Transverse colon (tissue), 4 donors: Measurements from ENCODE around the gene RSPRY1.

Source experiments
- EP300 ChIP-seq: sonication (generic); formaldehyde crosslinking; IDR thresholded peaks from one replicate; pipeline ENCODE4 v1.6.1; 2017; ENCODE audit warnings: antibody characterized with exemption, low read depth
- POLR2A ChIP-seq: fragments of 450-650 bp; IDR thresholded peaks from one replicate; pipeline ENCODE4 v1.6.1; 2016; ENCODE audit warnings: antibody characterized with exemption, mild to moderate bottlenecking, moderate library complexity
- POLR2AphosphoS5 ChIP-seq, 3 donors: sonication (generic); formaldehyde crosslinking; IDR thresholded peaks; one replicate each; pipeline ENCODE4 v1.6.1; 2016; ENCODE audit warnings: antibody characterized with exemption in 3 of 3
- TF ChIP-seq, protein P1 (sequence below), 5 experiments: fragments of 200-600 bp in 3 of 5; fragments of 450-650 bp in 2 of 5; sonication (generic) in 3 of 5; IDR thresholded peaks; 1 replicate in 2 of 5; 2 replicates in 3 of 5; pipeline ENCODE4 v1.5.1; 2016 to 2017; ENCODE audit warnings: antibody characterized with exemption in 5 of 5, inconsistent platforms in 3 of 5, mild to moderate bottlenecking in 2 of 5, moderate library complexity in 1 of 5

DNA sequence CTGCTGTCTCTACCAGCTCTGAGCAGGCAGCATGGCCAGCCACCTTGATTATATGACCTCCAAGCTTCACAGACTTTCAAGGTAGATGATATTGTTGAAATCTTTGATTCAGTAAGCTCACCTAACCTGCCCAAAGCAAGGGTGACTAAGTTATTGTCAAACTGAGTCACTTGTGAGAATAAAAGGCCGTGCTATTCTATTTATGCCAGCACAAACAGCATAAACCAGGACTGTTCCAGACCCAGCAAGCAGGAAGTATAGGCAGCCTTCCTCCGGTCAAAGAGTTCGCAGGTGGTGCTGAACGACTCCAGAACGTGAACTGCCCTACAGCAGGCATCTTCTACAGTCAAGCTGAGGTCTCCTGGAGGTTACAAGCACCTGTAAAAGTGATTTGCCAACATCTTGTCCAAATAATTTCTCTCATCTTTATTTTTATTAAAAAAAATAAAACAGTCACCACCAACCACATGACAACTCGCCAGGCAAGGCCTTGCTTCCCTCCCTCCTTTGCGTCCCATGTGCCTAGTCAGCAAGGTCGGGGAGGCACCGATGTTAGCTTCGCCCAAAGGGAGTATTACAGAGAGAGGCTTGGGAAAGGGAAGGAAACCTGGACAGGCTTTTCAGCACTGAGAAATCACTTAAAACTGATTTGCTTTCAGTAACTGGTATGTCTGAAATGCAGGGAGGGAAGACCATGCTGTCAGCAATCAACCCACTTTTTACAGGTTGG, 69.7 kb downstream of the RSPRY1 start:
- TF ChIP-seq, protein P1, sequence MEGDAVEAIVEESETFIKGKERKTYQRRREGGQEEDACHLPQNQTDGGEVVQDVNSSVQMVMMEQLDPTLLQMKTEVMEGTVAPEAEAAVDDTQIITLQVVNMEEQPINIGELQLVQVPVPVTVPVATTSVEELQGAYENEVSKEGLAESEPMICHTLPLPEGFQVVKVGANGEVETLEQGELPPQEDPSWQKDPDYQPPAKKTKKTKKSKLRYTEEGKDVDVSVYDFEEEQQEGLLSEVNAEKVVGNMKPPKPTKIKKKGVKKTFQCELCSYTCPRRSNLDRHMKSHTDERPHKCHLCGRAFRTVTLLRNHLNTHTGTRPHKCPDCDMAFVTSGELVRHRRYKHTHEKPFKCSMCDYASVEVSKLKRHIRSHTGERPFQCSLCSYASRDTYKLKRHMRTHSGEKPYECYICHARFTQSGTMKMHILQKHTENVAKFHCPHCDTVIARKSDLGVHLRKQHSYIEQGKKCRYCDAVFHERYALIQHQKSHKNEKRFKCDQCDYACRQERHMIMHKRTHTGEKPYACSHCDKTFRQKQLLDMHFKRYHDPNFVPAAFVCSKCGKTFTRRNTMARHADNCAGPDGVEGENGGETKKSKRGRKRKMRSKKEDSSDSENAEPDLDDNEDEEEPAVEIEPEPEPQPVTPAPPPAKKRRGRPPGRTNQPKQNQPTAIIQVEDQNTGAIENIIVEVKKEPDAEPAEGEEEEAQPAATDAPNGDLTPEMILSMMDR (IDR thresholded peaks at IDR 0.05): no peak
- no peak for TF ChIP-seq POLR2AphosphoS5 (IDR thresholded peaks at IDR 0.05)
- TF ChIP-seq POLR2A: no peak
- no peak for TF ChIP-seq EP300
